ENCODE measurements around the gene NCBP1. TPM values are rescaled to one million over a fixed set of nuclear protein-coding genes. Genes with fewer than 3 reads are reported as not detected.
"Not testable (repeated sequence)": the region's sequence is repeated elsewhere in the genome, so short reads cannot be mapped to it uniquely, and the experiment has no call there.

NCBP1 gene
- total RNA-seq (10 to 100 TPM; 31.6 to 37.2 TPM), total RNA-seq (80.3 to 106 reads per million in 2 donors)

GRCh38 chr9:97632985-97633858 is at the start of gene NCBP1, which contains the start of gene TSTD2:
NCBP1 (plus strand) TSS chr9:97633821; CDS start chr9:97633882, 61 bp downstream.
TSTD2 (minus strand) TSS chr9:97633368; CDS start chr9:97627562, 5,806 bp downstream.
- H3K4me3 Mint-ChIP-seq, result peak within 1 kb of the TSS; percentile 98
- peak; percentile 89 for ATAC-seq
- H3K27ac Mint-ChIP-seq, result peak within 1 kb of the TSS; percentile 98
- DNase-seq, result peak; percentile 83 to 91 (median 89)
- no peaks in the 10 kb centered on the region for H3K9me3 ChIP-seq (ENCODE audit: control insufficient read depth, low read length, poor library complexity, severe bottlenecking)
- H3K4me1 Mint-ChIP-seq, result peaks cover 43% of the 10 kb centered on the region
- H3K27me3 Mint-ChIP-seq, result no peaks in the 10 kb centered on the region
- peaks cover 6% of the 10 kb centered on the region for H3K36me3 Mint-ChIP-seq (ENCODE audit: low read depth)

- not testable (repeated sequence) for H3K9me3 ChIP-seq (ENCODE audit: control insufficient read depth, low read length, poor library complexity, severe bottlenecking); ATAC-seq; H3K4me1 Mint-ChIP-seq
Observed at GRCh38 chr9:97584778-97585177, 48.8 kb upstream of the NCBP1 start.

GRCh38 chr9:97586909-97587308 is 46.7 kb upstream of the NCBP1 start:
- not testable (repeated sequence) for H3K9me3 ChIP-seq (ENCODE audit: control insufficient read depth, low read length, poor library complexity, severe bottlenecking); H3K27ac Mint-ChIP-seq; H3K4me1 Mint-ChIP-seq; H3K27me3 Mint-ChIP-seq; H3K36me3 Mint-ChIP-seq (ENCODE audit: low read depth); H3K4me3 Mint-ChIP-seq; DNase-seq; ATAC-seq

More at GRCh38 chr9:97584778-97585177, 48.8 kb upstream of the NCBP1 start:
- H3K27me3 Mint-ChIP-seq; H3K4me3 Mint-ChIP-seq; H3K36me3 Mint-ChIP-seq (ENCODE audit: low read depth); DNase-seq; H3K27ac Mint-ChIP-seq: not testable (repeated sequence)

- no peak overlapping the region for H3K4me3 Mint-ChIP-seq
- peaks cover 4% of the 10 kb centered on the region for H3K4me1 Mint-ChIP-seq
- H3K27ac Mint-ChIP-seq, result no peak overlapping the region
- H3K9me3 ChIP-seq (ENCODE audit: control insufficient read depth, low read length, poor library complexity, severe bottlenecking), result no peaks in the 10 kb centered on the region
- H3K27me3 Mint-ChIP-seq, result peaks cover 11% of the 10 kb centered on the region
- ATAC-seq, result no peak
- H3K36me3 Mint-ChIP-seq (ENCODE audit: low read depth), result peaks cover 5% of the 10 kb centered on the region
- no peak for DNase-seq
Observed at GRCh38 chr9:97591535-97591934, 42.1 kb upstream of the NCBP1 start.

- Mint-ChIP-seq H3K27ac (no peak overlapping the region), H3K4me1 (peaks cover 4% of the 10 kb centered on the region), H3K27me3 (peaks cover 11% of the 10 kb centered on the region), H3K36me3 (ENCODE audit: low read depth) (peaks cover 5% of the 10 kb centered on the region), H3K4me3 (no peak overlapping the region)
- DNase-seq (no peak), ATAC-seq (no peak)
- H3K9me3 ChIP-seq (ENCODE audit: control insufficient read depth, low read length, poor library complexity, severe bottlenecking), result no peaks in the 10 kb centered on the region
Observed at GRCh38 chr9:97592126-97592525, 41.5 kb upstream of the NCBP1 start.

- no peak for DNase-seq
- ATAC-seq, result no peak
- no peak overlapping the region for H3K4me3 Mint-ChIP-seq
- peaks cover 10% of the 10 kb centered on the region for H3K4me1 Mint-ChIP-seq
- peak overlapping the region; percentile 79 for H3K27ac Mint-ChIP-seq
- no peaks in the 10 kb centered on the region for H3K9me3 ChIP-seq (ENCODE audit: control insufficient read depth, low read length, poor library complexity, severe bottlenecking)
- H3K27me3 Mint-ChIP-seq, result peaks cover 11% of the 10 kb centered on the region
- peaks cover 5% of the 10 kb centered on the region for H3K36me3 Mint-ChIP-seq (ENCODE audit: low read depth)
Observed at GRCh38 chr9:97593960-97594359, 39.7 kb upstream of the NCBP1 start.

GRCh38 chr9:97594381-97594921 is 39.2 kb upstream of the NCBP1 start:
- H3K4me3 Mint-ChIP-seq, result no peak overlapping the region
- no peak for DNase-seq
- peaks cover 10% of the 10 kb centered on the region for H3K4me1 Mint-ChIP-seq
- H3K27me3 Mint-ChIP-seq, result peaks cover 11% of the 10 kb centered on the region
- peaks cover 5% of the 10 kb centered on the region for H3K36me3 Mint-ChIP-seq (ENCODE audit: low read depth)
- H3K9me3 ChIP-seq (ENCODE audit: control insufficient read depth, low read length, poor library complexity, severe bottlenecking), result no peaks in the 10 kb centered on the region
- no peak for ATAC-seq
- H3K27ac Mint-ChIP-seq, result no peak overlapping the region

- no peaks in the 10 kb centered on the region for H3K9me3 ChIP-seq (ENCODE audit: control insufficient read depth, low read length, poor library complexity, severe bottlenecking)
- ATAC-seq (no peak), DNase-seq (no peak)
- H3K27ac Mint-ChIP-seq, result no peak overlapping the region
- no peak overlapping the region for H3K4me3 Mint-ChIP-seq
- H3K4me1 Mint-ChIP-seq, result peaks cover 10% of the 10 kb centered on the region
- H3K27me3 Mint-ChIP-seq, result peaks cover 5% of the 10 kb centered on the region
- peaks cover 5% of the 10 kb centered on the region for H3K36me3 Mint-ChIP-seq (ENCODE audit: low read depth)
Observed at GRCh38 chr9:97596906-97597305, 36.7 kb upstream of the NCBP1 start.

- DNase-seq (peak in 2 of 3 donors; percentile 34 to 54), ATAC-seq (peak; percentile 98)
- peaks cover 7% of the 10 kb centered on the region for H3K36me3 Mint-ChIP-seq (ENCODE audit: low read depth)
- H3K4me1 Mint-ChIP-seq, result peaks cover 10% of the 10 kb centered on the region
- H3K27me3 Mint-ChIP-seq, result no peaks in the 10 kb centered on the region
- no peaks in the 10 kb centered on the region for H3K9me3 ChIP-seq (ENCODE audit: control insufficient read depth, low read length, poor library complexity, severe bottlenecking)
- peak overlapping the region; percentile 55 for H3K4me3 Mint-ChIP-seq
- H3K27ac Mint-ChIP-seq, result peak overlapping the region; percentile 49
Observed at GRCh38 chr9:97598461-97599288, 34.9 kb upstream of the NCBP1 start.

- H3K36me3 Mint-ChIP-seq (ENCODE audit: low read depth), result peaks cover 5% of the 10 kb centered on the region
- peaks cover 9% of the 10 kb centered on the region for H3K4me1 Mint-ChIP-seq
- H3K4me3 Mint-ChIP-seq, result no peak overlapping the region
- H3K27me3 Mint-ChIP-seq, result no peaks in the 10 kb centered on the region
- no peak for ATAC-seq
- peak overlapping the region; percentile 49 for H3K27ac Mint-ChIP-seq
- DNase-seq, result no peak
- H3K9me3 ChIP-seq (ENCODE audit: control insufficient read depth, low read length, poor library complexity, severe bottlenecking), result no peaks in the 10 kb centered on the region
Observed at GRCh38 chr9:97599314-97599846, 34.2 kb upstream of the NCBP1 start.

- peaks cover 5% of the 10 kb centered on the region for H3K36me3 Mint-ChIP-seq (ENCODE audit: low read depth)
- peaks cover 9% of the 10 kb centered on the region for H3K4me1 Mint-ChIP-seq
- H3K27ac Mint-ChIP-seq, result no peak overlapping the region
- no peak for DNase-seq
- H3K9me3 ChIP-seq (ENCODE audit: control insufficient read depth, low read length, poor library complexity, severe bottlenecking), result no peaks in the 10 kb centered on the region
- H3K27me3 Mint-ChIP-seq, result no peaks in the 10 kb centered on the region
- no peak for ATAC-seq
- H3K4me3 Mint-ChIP-seq, result no peak overlapping the region
Observed at GRCh38 chr9:97600531-97601227, 32.9 kb upstream of the NCBP1 start.

- H3K27ac Mint-ChIP-seq, result no peak overlapping the region
- no peak for DNase-seq
- H3K27me3 Mint-ChIP-seq, result no peaks in the 10 kb centered on the region
- H3K36me3 Mint-ChIP-seq (ENCODE audit: low read depth), result peaks cover 5% of the 10 kb centered on the region
- H3K4me1 Mint-ChIP-seq, result peaks cover 9% of the 10 kb centered on the region
- no peak overlapping the region for H3K4me3 Mint-ChIP-seq
- H3K9me3 ChIP-seq (ENCODE audit: control insufficient read depth, low read length, poor library complexity, severe bottlenecking), result no peaks in the 10 kb centered on the region
- ATAC-seq, result no peak
Observed at GRCh38 chr9:97601228-97601898, 32.3 kb upstream of the NCBP1 start.

Measured in T-helper 17 cell (primary cell).